Fibroblast of skin of left biceps (primary cell): ENCODE data around the gene MXI1.

Experiments used
- DNase-seq, 2 experiments: peaks; one replicate each; pipeline ENCODE4 v3.0.0-alpha.2; 2013; ENCODE audit warnings: low read depth in 2 of 2

MXI1 gene

GRCh38 chr10:110207011-110207804 is at the start of gene MXI1:
MXI1 (plus strand) TSS chr10:110207605; CDS start chr10:110207809, 204 bp downstream.
- DNase-seq, result peak in 1 of 2 experiments; percentile 45

- DNase-seq, result no peak
Observed at GRCh38 chr10:110158051-110159005, 49.1 kb upstream of the MXI1 start.

GRCh38 chr10:110160081-110160480 is 47.3 kb upstream of the MXI1 start:
- DNase-seq, result no peak

- no peak for DNase-seq
Observed at GRCh38 chr10:110160522-110160921, 46.9 kb upstream of the MXI1 start.

- DNase-seq, result no peak
Observed at GRCh38 chr10:110162741-110163145, 44.7 kb upstream of the MXI1 start.

GRCh38 chr10:110163192-110163773 is 44.1 kb upstream of the MXI1 start:
- no peak for DNase-seq

GRCh38 chr10:110163841-110164240 is 43.6 kb upstream of the MXI1 start:
- DNase-seq, result no peak

- DNase-seq, result no peak
Observed at GRCh38 chr10:110165239-110165638, 42.2 kb upstream of the MXI1 start.

GRCh38 chr10:110167149-110167548 is 40.3 kb upstream of the MXI1 start:
- no peak for DNase-seq

- no peak for DNase-seq
Observed at GRCh38 chr10:110168601-110169481, 38.6 kb upstream of the MXI1 start.

- no peak for DNase-seq
Observed at GRCh38 chr10:110169586-110169985, 37.8 kb upstream of the MXI1 start.

GRCh38 chr10:110170142-110170971 is 37.0 kb upstream of the MXI1 start:
- no peak for DNase-seq

- no peak for DNase-seq
Observed at GRCh38 chr10:110171032-110171431, 36.4 kb upstream of the MXI1 start.

GRCh38 chr10:110172155-110172554 is 35.2 kb upstream of the MXI1 start:
- no peak for DNase-seq

- DNase-seq, result no peak
Observed at GRCh38 chr10:110174201-110174600, 33.2 kb upstream of the MXI1 start.

GRCh38 chr10:110174816-110175215 is 32.6 kb upstream of the MXI1 start:
- DNase-seq, result no peak

GRCh38 chr10:110175406-110175805 is 32.0 kb upstream of the MXI1 start:
- DNase-seq, result no peak

GRCh38 chr10:110176141-110177030 is 31.0 kb upstream of the MXI1 start:
- no peak for DNase-seq

GRCh38 chr10:110179220-110179619 is 28.2 kb upstream of the MXI1 start:
- no peak for DNase-seq
